SIG-M5 (cell line): ENCODE results near the gene CCDC138.
"Not testable (repeated sequence)": the region's sequence is repeated elsewhere in the genome, so short reads cannot be mapped to it uniquely, and the experiment has no call there.

Experiments used
- DNase-seq: peaks from one replicate; lab custom pipeline; 2025; lab: John Stamatoyannopoulos, UW

The CCDC138 gene, protein sequence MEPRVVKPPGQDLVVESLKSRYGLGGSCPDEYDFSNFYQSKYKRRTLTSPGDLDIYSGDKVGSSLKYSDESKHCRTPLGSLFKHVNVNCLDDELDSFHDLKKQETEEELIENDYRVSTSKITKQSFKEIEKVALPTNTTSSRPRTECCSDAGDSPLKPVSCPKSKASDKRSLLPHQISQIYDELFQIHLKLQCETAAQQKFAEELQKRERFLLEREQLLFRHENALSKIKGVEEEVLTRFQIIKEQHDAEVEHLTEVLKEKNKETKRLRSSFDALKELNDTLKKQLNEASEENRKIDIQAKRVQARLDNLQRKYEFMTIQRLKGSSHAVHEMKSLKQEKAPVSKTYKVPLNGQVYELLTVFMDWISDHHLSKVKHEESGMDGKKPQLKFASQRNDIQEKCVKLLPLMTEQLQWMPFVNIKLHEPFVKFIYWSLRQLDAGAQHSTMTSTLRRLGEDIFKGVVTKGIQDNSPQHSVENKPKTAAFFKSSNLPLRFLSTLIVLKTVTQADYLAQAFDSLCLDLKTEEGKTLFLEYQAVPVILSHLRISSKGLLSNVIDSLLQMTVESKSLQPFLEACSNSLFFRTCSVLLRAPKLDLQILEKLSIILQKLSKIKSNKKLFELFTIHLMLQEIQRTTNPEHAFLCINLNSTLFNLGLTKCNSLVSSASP

DNA sequence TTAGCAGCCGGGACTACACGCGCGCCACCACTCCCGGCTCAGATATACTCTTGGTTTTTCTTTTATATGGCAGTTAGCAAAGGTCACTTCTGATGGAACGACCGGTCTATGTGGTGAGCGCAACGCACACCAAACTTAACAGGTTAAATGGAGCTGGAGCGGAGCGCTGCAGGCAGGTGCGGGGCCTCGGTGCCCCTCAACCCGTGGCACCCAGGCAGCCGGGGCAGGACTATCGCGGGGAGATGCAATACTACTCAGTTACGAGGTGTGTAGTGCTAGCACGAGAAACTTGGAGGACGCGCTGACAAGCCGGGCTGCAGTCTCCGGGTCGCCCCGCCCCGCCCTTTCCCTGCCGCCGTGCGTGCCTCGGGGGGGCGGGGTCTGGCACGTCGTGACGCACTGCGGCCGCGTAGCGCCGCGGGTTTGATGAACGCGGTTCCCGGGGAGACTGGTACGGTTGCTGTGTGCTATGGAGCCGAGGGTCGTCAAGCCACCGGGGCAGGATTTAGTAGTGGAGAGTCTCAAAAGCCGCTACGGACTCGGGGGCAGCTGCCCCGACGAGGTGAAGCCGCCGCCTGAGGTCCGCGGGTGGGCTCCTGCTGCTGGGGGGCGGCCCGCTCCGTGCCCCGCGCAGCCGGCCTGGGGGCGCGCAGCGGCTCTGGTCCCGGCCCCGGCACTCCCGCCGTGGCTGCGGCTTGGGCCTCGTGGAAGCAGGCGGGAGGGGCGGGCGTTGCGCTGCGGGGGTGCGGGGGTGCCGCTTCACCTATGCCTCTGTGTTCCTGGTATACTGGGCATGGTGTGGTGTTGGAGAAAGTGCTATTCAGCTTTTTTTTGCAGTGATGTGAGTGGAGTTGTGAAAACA lies at the start of gene CCDC138:
CCDC138 (plus strand) TSS at position 418 of the 862 bp plus-strand sequence; CDS start at position 470, 52 bp downstream.
- DNase-seq, result peak; percentile 48

DNA sequence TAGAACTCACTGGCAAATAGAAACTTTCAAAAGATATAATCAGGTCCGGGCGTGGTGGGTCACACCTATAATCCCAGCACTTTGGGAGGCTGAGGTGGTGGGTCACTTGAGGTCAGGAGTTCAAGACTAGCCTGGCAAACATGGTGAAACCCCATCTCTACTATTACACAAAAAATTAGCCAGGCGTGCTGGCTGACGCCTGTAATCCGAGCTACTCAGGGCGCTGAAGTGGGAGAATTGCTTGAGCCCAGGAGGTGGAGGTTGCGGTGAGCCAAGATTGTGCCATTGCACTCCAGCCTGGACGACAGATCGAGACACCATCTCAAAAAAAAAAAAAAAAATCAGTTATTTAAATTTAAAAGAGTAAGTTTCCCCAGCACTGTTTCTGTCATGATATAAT lies 28.6 kb upstream of the CCDC138 start:
- not testable (repeated sequence) for DNase-seq

DNA sequence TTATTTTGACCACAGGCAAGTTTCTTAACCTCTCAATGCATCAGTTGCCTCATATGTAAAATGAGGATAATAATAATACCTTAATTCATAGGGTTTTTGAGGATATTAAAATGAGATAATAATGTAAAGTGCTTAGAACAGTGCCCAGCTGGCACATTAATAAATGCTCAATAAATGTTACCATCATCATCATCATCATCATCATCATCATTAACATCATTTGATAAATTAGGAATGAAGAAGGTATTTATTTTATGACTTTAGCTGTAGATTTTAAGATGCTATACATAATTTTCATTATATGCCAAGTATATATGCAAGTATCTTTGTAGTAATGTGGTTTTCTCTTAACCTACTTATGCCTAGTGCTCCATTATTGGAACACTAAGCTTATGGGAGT lies 24.0 kb upstream of the CCDC138 start:
- DNase-seq, result not testable (repeated sequence)

DNA sequence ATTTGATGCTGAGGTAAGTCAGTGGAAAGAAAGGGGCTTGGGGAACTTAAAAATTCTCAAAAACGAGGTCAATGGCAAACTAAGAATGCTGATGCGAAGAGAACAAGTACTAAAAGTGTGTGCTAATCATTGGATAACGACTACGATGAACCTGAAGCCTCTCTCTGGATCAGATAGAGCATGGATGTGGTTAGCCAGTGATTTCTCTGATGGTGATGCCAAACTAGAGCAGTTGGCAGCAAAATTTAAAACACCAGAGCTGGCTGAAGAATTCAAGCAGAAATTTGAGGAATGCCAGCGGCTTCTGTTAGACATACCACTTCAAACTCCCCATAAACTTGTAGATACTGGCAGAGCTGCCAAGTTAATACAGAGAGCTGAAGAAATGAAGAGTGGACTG lies 19.9 kb upstream of the CCDC138 start:
- not testable (repeated sequence) for DNase-seq

DNA sequence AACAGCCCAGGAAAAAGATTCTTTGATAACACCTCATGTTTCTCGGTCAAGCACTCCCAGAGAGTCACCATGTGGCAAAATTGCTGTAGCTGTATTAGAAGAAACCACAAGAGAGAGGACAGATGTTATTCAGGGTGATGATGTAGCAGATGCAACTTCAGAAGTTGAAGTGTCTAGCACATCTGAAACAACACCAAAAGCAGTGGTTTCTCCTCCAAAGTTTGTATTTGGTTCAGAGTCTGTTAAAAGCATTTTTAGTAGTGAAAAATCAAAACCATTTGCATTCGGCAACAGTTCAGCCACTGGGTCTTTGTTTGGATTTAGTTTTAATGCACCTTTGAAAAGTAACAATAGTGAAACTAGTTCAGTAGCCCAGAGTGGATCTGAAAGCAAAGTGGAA lies 18.7 kb upstream of the CCDC138 start:
- DNase-seq, result not testable (repeated sequence)

DNA sequence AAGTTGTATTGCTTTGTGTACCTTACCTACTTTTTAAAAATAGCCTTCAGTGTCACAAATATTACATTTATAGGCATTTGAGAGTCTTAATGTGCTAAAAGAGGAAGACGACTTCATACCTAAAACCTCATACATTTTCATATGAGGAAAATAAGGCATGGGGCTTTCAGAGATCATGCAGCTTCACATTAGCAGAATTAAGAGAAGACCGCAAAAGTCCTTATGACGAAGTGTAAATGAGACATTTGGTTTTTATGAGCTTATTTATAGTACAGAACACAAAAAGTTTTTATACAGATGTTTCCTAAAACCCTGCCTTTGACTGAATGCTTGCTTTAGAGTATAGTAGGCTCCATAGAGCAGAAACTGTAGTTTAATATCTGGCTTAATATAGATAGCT lies 10.1 kb upstream of the CCDC138 start:
- no peak for DNase-seq

DNA sequence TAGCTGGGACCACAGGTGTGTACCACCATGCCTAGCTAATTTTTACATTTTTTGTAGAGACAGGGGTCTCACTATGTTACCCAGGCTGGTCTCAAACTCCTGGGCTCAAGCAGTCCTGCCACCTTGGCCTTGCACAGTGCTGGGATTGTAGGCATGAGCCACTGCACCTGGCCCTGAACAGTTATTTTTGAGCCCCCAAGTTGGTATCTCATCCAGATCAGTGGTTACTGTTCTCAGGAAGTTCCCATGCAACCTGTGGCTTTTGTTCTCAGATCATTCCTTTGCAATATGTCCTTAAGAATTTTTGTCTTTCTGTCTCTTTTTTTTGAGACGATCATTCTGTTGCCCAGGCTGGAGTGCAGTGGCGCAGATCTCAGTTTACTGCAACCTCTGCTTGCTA lies 7.7 kb upstream of the CCDC138 start:
- DNase-seq, result no peak

DNA sequence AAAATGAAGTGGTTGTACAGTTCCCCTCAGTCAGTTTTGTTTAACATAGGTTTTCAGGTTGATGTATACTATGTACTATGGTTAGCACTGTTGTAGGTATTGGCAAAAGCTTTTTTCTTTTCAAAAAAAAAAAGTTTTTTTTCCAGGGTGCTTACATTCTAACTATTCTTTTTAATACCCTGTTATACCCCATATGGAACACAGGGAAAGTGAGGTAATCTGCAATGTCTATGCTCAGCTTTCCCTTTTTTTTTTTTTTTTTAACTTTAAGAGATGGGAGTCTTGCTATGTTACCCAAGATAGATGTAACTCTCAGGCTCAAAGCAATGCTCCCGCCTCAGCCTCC lies 590 bp upstream of the CCDC138 start:
- DNase-seq, result no peak

DNA sequence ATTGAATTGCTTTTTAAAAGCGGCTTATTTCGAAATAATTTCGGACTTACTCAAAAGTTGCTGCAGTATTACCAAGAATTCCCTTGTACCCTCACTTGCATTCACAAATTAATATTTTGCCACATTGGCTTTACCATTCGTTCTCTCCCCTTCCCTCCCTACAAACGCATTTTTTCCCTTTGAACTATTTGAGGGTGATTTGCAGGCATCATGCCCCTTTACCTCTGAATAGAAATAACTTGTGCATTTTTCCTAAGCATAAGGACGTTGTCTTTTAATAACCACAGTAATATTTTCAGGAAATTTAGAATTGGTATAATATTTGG lies 608 bp downstream of the CCDC138 start:
- DNase-seq, result no peak

DNA sequence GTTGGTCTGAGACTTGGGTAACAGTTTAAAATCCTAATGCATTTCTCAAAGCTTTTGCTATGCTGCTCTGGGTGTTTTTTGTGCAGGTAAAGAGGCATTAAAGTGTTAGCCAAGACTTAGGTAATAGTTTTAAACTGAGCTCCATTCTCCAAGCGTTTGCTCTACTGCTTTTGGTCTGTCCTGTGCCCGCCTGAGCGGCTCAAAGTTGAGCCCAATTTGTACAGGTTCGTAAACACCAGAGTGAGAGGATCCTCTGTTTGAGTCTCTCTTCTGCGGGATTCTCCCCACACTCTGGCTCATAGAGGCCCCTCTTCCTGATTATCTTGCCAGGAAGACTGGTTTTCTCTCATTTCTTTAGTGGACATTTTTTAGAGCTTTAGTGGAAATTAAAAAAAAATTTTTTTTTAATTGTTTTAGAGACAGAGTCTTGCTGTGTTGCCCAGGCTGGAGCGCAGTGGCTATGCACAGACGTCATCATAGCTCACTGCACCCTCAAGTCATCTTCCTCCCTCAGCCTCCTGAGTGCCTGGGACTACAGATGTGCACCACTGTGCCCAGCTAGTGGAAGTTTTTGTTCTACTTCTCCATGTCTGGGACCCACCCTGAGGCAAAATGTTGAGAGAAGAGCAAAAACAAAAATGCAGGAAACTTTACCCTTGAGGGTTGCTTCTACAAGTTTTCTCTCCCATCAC lies 16.6 kb downstream of the CCDC138 start:
- no peak for DNase-seq

DNA sequence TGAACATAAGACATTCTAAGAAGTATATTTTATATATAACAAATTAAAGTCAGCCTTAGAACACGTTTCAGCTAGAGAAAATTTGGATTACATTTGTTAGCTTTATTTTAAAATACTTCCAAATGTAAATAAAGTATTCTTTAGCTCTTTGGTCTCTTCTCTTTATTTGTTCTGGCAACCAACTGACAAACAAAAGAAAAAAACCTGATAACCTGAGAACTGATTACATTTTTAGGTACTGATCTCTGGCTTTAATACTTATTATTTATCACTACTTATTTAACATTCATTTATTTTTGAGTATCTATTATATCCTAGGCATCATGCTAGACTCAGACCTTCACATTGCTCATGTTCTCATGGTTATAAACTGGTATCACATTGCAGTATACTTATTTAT lies 18.5 kb downstream of the CCDC138 start:
- no peak for DNase-seq

DNA sequence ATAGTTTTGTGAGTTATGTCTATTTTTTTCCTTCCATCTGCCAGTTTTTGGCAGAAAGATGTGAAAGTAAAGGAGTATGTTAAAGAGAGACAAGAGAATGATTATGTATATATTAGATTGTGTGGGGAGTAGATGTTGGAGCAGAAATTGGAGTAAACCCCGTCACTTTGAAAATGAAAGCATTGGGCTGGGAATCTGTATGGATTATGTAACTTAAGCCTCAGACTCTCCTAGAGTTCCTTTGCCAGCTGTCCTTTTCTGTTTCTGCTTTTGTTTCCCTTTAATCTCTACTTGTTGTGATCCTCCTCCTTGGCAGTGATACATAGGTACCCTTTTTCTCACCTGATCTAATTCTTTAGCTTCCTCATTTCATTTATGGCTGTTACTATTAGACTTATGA lies 19.2 kb downstream of the CCDC138 start:
- no peak for DNase-seq

DNA sequence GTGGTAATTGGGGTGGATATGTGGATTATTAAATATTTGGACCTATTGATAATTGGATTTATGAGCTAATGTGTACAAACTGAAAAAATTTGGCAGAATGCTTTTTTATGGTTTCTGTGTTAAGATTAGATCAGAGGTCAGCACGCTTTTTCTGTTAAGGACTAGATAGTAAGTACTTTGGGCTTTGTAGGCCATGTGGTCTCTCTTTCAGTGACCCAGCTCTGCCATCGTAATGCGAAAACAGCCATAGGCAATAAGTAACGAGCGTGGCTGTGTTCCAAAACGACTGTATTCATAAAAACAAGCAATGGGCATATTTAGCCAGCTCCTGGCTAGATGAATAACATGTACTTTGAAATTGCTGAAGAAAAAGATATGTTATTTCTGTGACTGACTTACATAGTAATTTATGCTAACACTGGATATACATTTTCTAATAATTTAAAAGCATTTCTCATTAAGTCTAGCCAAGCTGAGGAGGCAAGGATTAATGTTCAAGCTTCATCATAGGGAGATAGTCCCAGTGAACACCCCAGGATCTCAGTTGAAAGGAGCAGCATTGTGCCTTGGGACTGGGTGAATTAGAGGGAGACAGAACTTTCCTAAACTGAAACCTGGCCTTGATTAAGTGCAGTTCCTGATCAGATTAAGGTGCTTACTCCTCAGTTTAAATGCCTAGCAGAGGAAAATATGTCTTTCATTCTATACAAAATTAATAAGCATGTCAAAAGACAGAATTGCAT lies 20.0 kb downstream of the CCDC138 start:
- no peak for DNase-seq

DNA sequence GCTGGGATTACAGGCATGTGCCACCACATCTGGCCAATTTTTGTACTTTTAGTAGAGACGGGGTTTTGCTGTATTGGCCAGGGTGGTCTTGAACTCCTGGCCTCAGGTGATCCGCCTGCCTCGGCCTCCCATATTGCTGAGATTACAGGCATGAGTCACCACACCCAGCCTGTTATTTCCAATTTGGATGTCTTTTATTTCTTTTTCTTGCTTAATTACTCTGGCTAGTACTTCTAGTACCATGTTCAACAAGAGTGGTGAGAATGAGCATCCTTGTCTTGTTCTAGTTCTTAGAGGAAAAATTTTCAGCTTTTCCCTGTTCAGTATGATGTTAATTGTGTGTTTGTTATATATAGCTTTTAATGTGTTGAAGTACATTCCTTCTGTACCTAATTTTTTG lies 23.4 kb downstream of the CCDC138 start:
- no peak for DNase-seq

DNA sequence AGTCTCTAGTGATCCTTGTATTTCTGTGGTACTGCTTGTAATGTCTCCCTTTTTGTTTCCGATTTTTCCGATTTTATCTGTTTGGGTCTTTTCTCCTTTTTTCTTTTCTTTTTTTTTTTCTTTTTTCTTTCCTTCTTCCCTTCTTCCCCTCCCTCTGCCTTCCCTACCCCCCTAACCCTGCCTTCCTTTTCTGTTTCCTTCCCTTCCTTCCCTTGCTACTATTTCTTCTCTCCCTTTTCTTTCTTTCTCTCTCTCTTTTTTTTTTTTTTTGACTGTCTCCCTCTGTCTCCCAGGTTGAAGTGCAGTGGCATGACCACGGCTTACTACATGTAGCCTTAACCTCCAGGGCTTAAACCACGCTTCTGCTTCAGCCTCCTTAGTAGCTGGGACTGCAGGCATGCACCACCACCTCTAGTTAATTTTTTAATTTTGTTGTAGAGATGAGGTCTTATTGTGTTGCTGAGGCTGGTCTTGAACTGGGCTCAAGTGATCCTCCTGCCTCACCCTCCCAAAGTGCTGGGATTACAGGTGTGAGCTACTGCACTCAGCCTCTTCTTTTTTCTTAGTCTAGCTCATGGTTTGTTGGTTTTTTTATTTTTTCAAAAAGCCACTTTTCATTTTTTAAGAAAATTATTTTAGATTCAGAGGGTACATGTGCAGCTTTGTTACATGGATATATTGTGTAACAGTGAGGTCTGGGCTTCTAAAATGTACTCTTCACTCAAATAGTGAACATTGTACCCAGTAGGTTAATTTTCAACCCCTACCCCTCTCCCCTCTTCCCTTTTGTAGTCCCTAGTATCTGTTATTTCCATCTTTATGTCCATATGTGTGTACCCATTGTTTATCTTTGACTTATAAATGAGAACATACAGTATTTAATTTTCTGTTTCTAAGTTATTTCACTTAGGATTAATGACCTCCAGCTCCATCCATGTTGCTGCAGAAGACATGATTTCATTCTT lies 24.7 kb downstream of the CCDC138 start:
- DNase-seq, result no peak

DNA sequence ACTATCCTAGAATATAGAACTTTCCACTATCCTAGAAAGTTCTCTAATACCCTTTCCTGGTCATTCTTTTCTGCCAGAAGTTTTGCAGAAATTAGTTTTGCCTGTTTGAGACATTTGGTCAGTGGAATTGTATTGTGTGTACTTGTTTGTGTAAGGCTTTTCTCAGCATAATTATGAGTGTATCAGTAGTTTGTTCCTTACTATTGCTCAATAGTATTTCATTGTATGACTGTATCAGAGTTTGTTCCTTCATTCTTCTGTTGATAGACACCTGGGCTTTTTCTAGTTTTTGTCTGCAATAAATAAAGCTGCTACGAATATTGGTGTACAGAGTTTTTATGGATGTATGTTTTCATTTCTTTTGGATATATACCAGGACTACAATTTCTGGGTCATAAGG lies 27.2 kb downstream of the CCDC138 start:
- no peak for DNase-seq

DNA sequence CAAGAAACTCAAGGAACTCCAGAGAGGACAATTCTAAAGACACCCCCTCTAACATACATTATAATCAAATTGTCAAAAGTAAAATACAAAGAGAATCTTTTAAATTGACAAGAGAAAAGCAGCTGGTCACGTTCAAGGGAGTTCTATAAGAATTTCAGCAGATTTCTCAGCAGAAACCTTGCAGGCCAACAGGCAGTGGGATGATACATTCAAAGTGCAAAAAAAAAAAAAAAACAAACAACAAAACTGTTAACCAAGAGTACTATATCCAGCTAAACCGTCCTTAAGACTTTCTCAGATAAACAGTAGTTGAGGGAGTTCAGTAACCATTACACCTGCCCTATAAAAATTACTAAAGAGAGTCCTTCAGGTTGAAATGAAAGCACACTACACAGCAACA lies 33.9 kb downstream of the CCDC138 start:
- DNase-seq, result no peak

DNA sequence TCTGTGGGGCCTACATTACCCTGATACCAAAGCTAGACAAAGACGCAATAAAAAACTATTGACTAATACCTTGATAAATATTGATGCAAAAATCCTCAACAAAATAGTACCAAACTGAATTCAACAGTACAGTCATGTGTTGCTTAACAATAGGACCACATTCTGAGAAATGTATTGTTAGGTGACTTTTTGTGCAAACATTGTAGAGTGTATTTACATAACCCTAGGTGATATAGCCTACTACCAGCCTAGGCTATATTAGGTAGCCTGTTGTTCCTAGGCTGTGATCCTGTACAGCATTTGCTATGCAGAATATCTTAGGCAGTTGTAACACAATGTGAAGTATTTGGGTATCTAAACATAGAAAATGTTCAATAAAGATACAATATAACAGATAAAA lies 36.7 kb downstream of the CCDC138 start:
- DNase-seq, result no peak

DNA sequence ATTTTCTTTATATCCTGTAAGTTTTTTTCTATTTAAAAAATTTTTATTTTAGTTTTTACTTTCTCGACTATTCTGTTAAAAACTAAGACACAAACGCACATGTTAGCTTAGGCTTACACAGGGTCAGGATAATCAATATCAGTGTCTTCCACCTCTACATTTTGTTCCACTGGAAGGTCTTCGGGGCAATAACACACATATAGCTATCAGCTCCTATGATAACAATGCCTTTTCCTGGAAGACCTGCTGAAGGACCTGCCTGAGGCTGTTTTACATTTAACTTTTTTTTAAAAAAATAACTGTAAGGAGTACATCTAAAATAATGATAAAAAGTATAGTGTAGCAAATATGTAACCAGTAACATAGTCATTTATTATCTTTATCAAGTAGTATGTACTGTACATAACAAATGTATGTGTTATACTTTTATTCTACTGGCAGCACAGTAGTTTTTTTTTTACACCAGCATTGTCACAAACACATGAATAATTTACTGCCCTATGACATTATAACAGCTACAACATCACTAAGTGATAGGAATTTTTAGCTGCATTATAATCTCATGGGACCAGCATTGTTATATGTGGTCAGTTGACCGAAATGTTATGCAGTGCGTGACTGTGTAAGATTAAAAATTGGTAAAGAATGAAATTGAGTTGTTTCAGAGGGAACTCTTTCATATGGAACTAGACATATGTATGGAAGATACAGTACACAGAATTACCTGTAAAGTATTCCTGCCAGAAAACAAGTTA lies 37.9 kb downstream of the CCDC138 start:
- DNase-seq, result no peak

DNA sequence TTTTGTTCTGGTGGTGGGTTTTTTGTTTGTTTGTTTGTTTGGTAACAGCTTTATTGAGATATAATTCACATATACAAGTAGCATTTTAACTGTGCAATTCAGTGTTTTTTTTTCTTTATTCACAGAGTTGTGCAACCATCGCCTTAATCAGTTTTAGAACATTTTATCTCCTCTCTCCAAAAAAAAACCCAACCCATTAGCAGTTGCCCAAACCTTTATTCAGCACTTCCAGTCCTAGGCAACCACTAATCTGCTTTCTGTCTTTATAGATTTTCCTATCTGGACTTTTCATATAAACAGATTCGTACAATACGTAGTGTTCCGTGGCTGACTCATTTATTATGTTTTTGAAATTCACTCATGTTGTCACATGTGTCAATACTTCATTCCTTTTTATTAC lies 38.7 kb downstream of the CCDC138 start:
- no peak for DNase-seq
